Measurements from ENCODE around the gene FARSA. TPM values are rescaled to one million over a fixed set of nuclear protein-coding genes. Genes with fewer than 3 reads are reported as not detected.
"Not testable (repeated sequence)": the region's sequence is repeated elsewhere in the genome, so short reads cannot be mapped to it uniquely, and the experiment has no call there.

The FARSA gene
- polyA plus RNA-seq, 1 experiment, result 13.5 TPM

- no peak overlapping the region for H3K4me3 ChIP-seq (ENCODE audit: low read depth, low read length)
- TF ChIP-seq CTCF (IDR thresholded peaks at IDR 0.05; ENCODE audit: low read depth, low read length), result no peak
- H3K27ac ChIP-seq (ENCODE audit: low read depth, low read length), result no peak overlapping the region
- no peaks in the 10 kb centered on the region for H3K27me3 ChIP-seq (ENCODE audit: control insufficient read depth, insufficient read depth, low read length)
- H3K9me3 ChIP-seq (ENCODE audit: control insufficient read depth, insufficient read depth, low read length), result no peaks in the 10 kb centered on the region; the same call in 1 of the 2 replicates
- DNase-seq (ENCODE audit: low read depth, low spot score), result no peak
- CTCF ChIA-PET, result no interaction called here
- POLR2A ChIA-PET, result interaction anchor here (0.5 kb wide), 1 partner anchor 16 kb away, joined by 3 read pairs; no protein-coding TSS in a partner anchor
Measured at GRCh38 chr19:12930002-12930645, 3.4 kb downstream of the FARSA start.

GRCh38 chr19:12924621-12925310, 8.7 kb downstream of the FARSA start:
- ChIA-PET POLR2A (no interaction called here), CTCF (no interaction called here)
- H3K9me3 ChIP-seq (ENCODE audit: control insufficient read depth, insufficient read depth, low read length), result no peaks in the 10 kb centered on the region; the same call in 1 of the 2 replicates
- H3K27me3 ChIP-seq (ENCODE audit: control insufficient read depth, insufficient read depth, low read length), result no peaks in the 10 kb centered on the region
- no peak overlapping the region for H3K4me3 ChIP-seq (ENCODE audit: low read depth, low read length)
- H3K27ac ChIP-seq (ENCODE audit: low read depth, low read length), result no peak overlapping the region
- no peak for DNase-seq (ENCODE audit: low read depth, low spot score)
- no peak for TF ChIP-seq CTCF (IDR thresholded peaks at IDR 0.05; ENCODE audit: low read depth, low read length)

- DNase-seq (ENCODE audit: low read depth, low spot score), result no peak
- Histone ChIP-seq H3K4me3 (ENCODE audit: low read depth, low read length) (no peak overlapping the region), H3K27me3 (ENCODE audit: control insufficient read depth, insufficient read depth, low read length) (no peaks in the 10 kb centered on the region), H3K9me3 (ENCODE audit: control insufficient read depth, insufficient read depth, low read length) (peaks cover 6% of the 10 kb centered on the region; the same call in 1 of the 2 replicates), H3K27ac (ENCODE audit: low read depth, low read length) (no peak overlapping the region)
- ChIA-PET CTCF (no interaction called here), POLR2A (no interaction called here)
- no peak for TF ChIP-seq CTCF (IDR thresholded peaks at IDR 0.05; ENCODE audit: low read depth, low read length)
Measured at GRCh38 chr19:12922959-12923358, 10.6 kb downstream of the FARSA start.

GRCh38 chr19:12921047-12921446, 12.5 kb downstream of the FARSA start:
- Histone ChIP-seq H3K27me3 (ENCODE audit: control insufficient read depth, insufficient read depth, low read length) (no peaks in the 10 kb centered on the region), H3K9me3 (ENCODE audit: control insufficient read depth, insufficient read depth, low read length) (peaks cover 6% of the 10 kb centered on the region; the same call in 1 of the 2 replicates), H3K4me3 (ENCODE audit: low read depth, low read length) (no peak overlapping the region), H3K27ac (ENCODE audit: low read depth, low read length) (no peak overlapping the region)
- CTCF ChIA-PET, result interaction anchor here (0.6 to 1.0 kb wide), 3 partner anchors 11 to 156 kb away, joined by 3 to 7 read pairs (median 4); no protein-coding TSS in a partner anchor
- no peak for TF ChIP-seq CTCF (IDR thresholded peaks at IDR 0.05; ENCODE audit: low read depth, low read length)
- DNase-seq (ENCODE audit: low read depth, low spot score), result no peak
- POLR2A ChIA-PET, result interaction anchor here (0.6 to 1.9 kb wide), 3 partner anchors 12 to 1126 kb away, joined by 5 to 13 read pairs (median 9); partner anchors contain the start of gene FARSA

GRCh38 chr19:12918253-12918652, 15.3 kb downstream of the FARSA start:
- POLR2A ChIA-PET, result interaction anchor here (0.7 kb wide), 1 partner anchor 26 kb away, joined by 8 read pairs; no protein-coding TSS in a partner anchor
- no peak overlapping the region for H3K27ac ChIP-seq (ENCODE audit: low read depth, low read length)
- H3K9me3 ChIP-seq (ENCODE audit: control insufficient read depth, insufficient read depth, low read length), result peaks cover 6% of the 10 kb centered on the region; the same call in 1 of the 2 replicates
- CTCF ChIA-PET, result no interaction called here
- H3K4me3 ChIP-seq (ENCODE audit: low read depth, low read length), result no peak overlapping the region
- no peaks in the 10 kb centered on the region for H3K27me3 ChIP-seq (ENCODE audit: control insufficient read depth, insufficient read depth, low read length)
- no peak for TF ChIP-seq CTCF (IDR thresholded peaks at IDR 0.05; ENCODE audit: low read depth, low read length)
- DNase-seq (ENCODE audit: low read depth, low spot score), result no peak

- not testable (repeated sequence) for H3K27ac ChIP-seq (ENCODE audit: low read depth, low read length); H3K27me3 ChIP-seq (ENCODE audit: control insufficient read depth, insufficient read depth, low read length); H3K4me3 ChIP-seq (ENCODE audit: low read depth, low read length); DNase-seq (ENCODE audit: low read depth, low spot score); H3K9me3 ChIP-seq (ENCODE audit: control insufficient read depth, insufficient read depth, low read length)
- ChIA-PET CTCF (interaction anchor here (1.4 kb wide), 1 partner anchor 68 kb away, joined by 3 read pairs; no protein-coding TSS in a partner anchor), POLR2A (interaction anchor here (0.6 kb wide), 1 partner anchor 25 kb away, joined by 3 read pairs; no protein-coding TSS in a partner anchor)
Measured at GRCh38 chr19:12915860-12916259, 17.7 kb downstream of the FARSA start.
